ENCODE measurements around the gene CCDC102B. TPM values are rescaled to one million over a fixed set of nuclear protein-coding genes. Genes with fewer than 3 reads are reported as not detected.
"Not testable (repeated sequence)": the region's sequence is repeated elsewhere in the genome, so short reads cannot be mapped to it uniquely, and the experiment has no call there.

The CCDC102B gene
- total and polyA plus RNA-seq, 9 donors: 1.8 to 7.0 (median 4.2) TPM

- intact Hi-C loops (cut with DNase I): no loop called here
- Histone ChIP-seq H3K4me1 (ENCODE audit: insufficient read depth) (no peaks in the 10 kb centered on the region), H3K9me3 (no peaks in the 10 kb centered on the region), H3K27me3 (no peaks in the 10 kb centered on the region), H3K27ac (no peak overlapping the region), H3K36me3 (no peaks in the 10 kb centered on the region), H3K4me3 (no peak overlapping the region)
- DNase-seq: no peak
- TF ChIP-seq CTCF (IDR thresholded peaks at IDR 0.05) (no peak), POLR2A (IDR thresholded peaks at IDR 0.05) (no peak), EP300 (IDR thresholded peaks at IDR 0.05) (no peak)
Observed at GRCh38 chr18:68940754-68941153, 142.9 kb downstream of the CCDC102B start.

GRCh38 chr18:68942230-68942629 lies 144.3 kb downstream of the CCDC102B start:
- Histone ChIP-seq H3K36me3 (no peaks in the 10 kb centered on the region), H3K4me3 (no peak overlapping the region), H3K27me3 (no peaks in the 10 kb centered on the region), H3K4me1 (ENCODE audit: insufficient read depth) (no peaks in the 10 kb centered on the region), H3K9me3 (no peaks in the 10 kb centered on the region), H3K27ac (no peak overlapping the region)
- TF ChIP-seq POLR2A (IDR thresholded peaks at IDR 0.05) (no peak), CTCF (IDR thresholded peaks at IDR 0.05) (no peak), EP300 (IDR thresholded peaks at IDR 0.05) (no peak)
- 80 to 85% (median 81%) methylated on average over 7 of the region's 7 CpGs for WGBS, 3 donors
- intact Hi-C loops (cut with DNase I): no loop called here
- DNase-seq: no peak

- intact Hi-C loops (cut with DNase I); H3K4me1 ChIP-seq (ENCODE audit: insufficient read depth); DNase-seq; H3K9me3 ChIP-seq; H3K36me3 ChIP-seq; H3K27ac ChIP-seq; H3K4me3 ChIP-seq; H3K27me3 ChIP-seq: not testable (repeated sequence)
- WGBS, 3 donors: 73 to 85% (median 75%) methylated on average over 2 of the region's 2 CpGs
Observed at GRCh38 chr18:68943861-68944260, 146.0 kb downstream of the CCDC102B start.

GRCh38 chr18:68944330-68944729 lies 146.4 kb downstream of the CCDC102B start:
- 10 to 18% (median 11%) methylated on average over 1 of the region's 1 CpG for WGBS, 3 donors
- no peak for TF ChIP-seq POLR2A (IDR thresholded peaks at IDR 0.05)
- no peak for TF ChIP-seq EP300 (IDR thresholded peaks at IDR 0.05)
- TF ChIP-seq CTCF (IDR thresholded peaks at IDR 0.05): no peak

GRCh38 chr18:68944826-68945225 lies 146.9 kb downstream of the CCDC102B start:
- TF ChIP-seq POLR2A (IDR thresholded peaks at IDR 0.05) (no peak), CTCF (IDR thresholded peaks at IDR 0.05) (no peak), EP300 (IDR thresholded peaks at IDR 0.05) (no peak)
- Histone ChIP-seq H3K36me3 (no peaks in the 10 kb centered on the region), H3K9me3 (no peaks in the 10 kb centered on the region), H3K27me3 (no peaks in the 10 kb centered on the region), H3K4me3 (no peak overlapping the region), H3K27ac (no peak overlapping the region), H3K4me1 (ENCODE audit: insufficient read depth) (no peaks in the 10 kb centered on the region)
- intact Hi-C loops (cut with DNase I): no loop called here
- WGBS, 3 donors: 73 to 81% (median 74%) methylated on average over 1 of the region's 1 CpG
- DNase-seq: no peak

More at GRCh38 chr18:68944330-68944729, 146.4 kb downstream of the CCDC102B start:
- H3K27me3 ChIP-seq: no peaks in the 10 kb centered on the region
- H3K36me3 ChIP-seq: no peaks in the 10 kb centered on the region
- DNase-seq: no peak
- H3K4me3 ChIP-seq: no peak overlapping the region
- intact Hi-C loops (cut with DNase I): no loop called here
- H3K27ac ChIP-seq: no peak overlapping the region
- no peaks in the 10 kb centered on the region for H3K4me1 ChIP-seq (ENCODE audit: insufficient read depth)
- no peaks in the 10 kb centered on the region for H3K9me3 ChIP-seq

Measured in ovary (tissue), 9 donors.